GM19043 (cell line): ENCODE data around the gene LRG1.

Source experiments
- ATAC-seq: cut with Tn5 transposase; IDR thresholded peaks from one replicate; pipeline ENCODE4 v1.9.1; 2021; ENCODE audit warnings: low read depth; ENCODE audit not compliant: unreplicated experiment

LRG1 gene, protein sequence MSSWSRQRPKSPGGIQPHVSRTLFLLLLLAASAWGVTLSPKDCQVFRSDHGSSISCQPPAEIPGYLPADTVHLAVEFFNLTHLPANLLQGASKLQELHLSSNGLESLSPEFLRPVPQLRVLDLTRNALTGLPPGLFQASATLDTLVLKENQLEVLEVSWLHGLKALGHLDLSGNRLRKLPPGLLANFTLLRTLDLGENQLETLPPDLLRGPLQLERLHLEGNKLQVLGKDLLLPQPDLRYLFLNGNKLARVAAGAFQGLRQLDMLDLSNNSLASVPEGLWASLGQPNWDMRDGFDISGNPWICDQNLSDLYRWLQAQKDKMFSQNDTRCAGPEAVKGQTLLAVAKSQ

GRCh38 chr19:4539693-4540581 lies at the start of gene LRG1:
Gene LRG1 (minus strand): TSS chr19:4540036. CDS start chr19:4540013, 23 bp downstream.
- ATAC-seq, result no peak

GRCh38 chr19:4588291-4588761 lies 48.5 kb upstream of the LRG1 start:
- no peak for ATAC-seq

GRCh38 chr19:4587527-4587926 lies 47.7 kb upstream of the LRG1 start:
- ATAC-seq, result no peak

DNA sequence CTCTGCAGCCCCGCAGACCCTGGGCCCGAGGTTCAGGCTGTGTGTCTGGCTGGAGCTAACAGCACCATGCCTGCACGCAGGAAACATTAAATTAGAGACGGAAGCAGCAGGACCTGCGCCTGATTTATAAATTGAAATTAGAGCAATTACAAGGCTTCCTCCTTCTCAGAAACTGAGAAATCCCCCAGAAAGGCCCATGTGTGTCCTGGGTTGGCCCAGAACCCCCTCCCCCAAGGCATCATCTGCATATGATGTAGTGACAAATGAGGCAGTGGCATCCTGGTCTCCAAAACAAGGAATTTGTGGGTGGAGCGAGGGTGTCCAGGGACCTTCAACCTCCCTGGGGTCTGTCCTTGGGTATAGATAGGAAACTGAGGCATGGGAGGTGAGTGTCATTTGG lies 46.9 kb upstream of the LRG1 start:
- no peak for ATAC-seq

GRCh38 chr19:4586245-4586644 lies 46.4 kb upstream of the LRG1 start:
- ATAC-seq, result no peak

DNA sequence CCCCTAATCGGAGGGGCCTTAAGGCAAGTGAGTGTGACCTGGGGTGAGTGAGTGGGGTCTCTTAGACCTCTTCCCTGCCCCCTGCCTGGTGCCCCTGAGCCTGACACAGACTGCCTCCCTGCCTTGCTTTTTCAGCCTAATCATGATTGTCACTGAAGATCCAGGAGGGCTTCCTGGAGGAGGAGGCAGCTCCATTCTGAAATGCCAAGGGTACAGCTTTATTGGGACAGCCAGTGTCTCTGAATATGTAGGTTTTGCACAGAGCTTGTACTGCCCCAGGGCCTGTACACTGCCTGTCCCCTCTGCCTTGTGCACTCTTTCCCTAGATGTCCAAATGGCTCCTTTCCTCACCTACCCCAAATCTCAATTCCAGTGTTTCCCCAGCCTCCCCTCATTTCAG lies 45.7 kb upstream of the LRG1 start:
- no peak for ATAC-seq

- no peak for ATAC-seq
These were observed 45.0 kb upstream of the LRG1 start for GRCh38 chr19:4584670-4585460.

DNA sequence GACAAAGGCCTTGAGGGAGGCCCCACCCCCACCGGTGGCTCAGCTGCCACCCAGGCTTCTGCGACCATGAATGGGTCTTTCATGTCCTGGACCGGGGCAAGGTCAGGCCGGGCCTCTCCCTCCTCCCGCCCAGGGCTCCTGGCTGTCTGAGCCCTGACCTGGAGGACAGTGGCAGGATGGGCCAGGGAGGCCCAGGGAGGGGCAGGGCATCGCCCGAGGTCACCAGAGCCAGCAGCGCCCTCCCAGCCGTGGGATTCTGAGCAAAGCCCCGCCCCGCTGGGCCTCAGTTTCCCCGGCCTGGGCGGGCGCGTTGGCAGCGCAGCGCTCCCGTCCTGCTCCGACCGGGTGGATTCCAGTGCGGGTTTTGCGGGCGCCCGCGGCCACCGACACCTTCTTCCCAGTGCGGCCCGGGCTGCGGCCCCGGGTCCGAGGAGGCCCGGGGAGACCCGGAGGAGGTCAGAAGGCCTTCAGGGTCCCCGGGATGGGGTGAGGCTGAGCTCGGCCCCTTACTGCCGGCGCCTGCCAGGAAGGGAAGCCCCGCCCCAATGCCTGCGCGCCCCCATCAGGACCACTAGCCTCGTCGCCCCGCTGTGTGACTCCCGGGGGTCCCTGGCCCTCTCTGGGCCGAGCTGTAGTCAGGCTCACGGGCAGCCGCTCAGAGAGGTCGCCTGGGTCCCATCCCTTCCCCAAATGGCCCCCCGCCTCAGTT lies 44.3 kb upstream of the LRG1 start:
- no peak for ATAC-seq

- ATAC-seq, result no peak
These were observed 43.4 kb upstream of the LRG1 start for GRCh38 chr19:4582980-4583842.

DNA sequence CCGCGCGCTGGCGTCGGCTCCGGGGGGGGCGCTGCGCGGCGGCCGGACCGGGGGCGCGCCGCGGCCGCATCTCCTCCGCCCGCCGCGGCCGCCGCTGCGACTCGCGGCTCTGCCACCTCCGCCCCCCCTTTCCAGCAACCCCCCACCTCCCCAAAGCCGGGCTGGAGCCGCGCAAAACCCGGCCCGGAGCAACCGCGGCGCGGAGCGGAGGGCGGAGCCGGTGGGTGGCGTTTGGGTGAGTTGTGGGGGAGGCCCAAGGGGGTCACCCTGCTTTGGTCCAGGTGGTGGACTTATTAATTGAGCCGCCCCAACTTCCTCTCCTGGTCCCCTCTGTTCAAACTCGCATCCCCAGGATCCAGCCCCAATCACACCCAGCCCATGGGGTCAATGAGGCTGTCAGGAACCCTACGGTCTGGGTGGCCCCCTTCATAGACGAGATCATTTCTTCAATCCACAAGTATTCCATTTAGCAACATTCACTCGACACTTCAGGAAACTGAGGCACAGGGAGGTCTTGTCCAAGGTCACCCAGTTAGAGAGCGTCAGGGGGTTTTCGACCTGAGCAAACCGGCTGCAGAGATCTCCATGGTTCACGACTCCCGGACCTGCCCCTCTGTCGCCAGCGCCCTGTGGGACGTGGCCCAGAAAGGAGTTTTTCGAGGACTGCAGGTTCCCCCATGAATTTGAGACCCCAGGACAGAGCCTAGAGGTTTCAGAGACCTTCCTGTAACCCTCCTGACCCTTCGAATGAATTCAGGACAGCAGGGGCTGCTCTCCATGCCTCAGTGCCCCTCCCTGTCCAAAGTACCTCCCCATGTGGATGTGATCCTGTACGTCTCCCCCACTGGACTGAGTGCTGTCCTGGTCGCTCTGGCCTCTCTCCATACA lies 42.1 kb upstream of the LRG1 start:
- no peak for ATAC-seq

DNA sequence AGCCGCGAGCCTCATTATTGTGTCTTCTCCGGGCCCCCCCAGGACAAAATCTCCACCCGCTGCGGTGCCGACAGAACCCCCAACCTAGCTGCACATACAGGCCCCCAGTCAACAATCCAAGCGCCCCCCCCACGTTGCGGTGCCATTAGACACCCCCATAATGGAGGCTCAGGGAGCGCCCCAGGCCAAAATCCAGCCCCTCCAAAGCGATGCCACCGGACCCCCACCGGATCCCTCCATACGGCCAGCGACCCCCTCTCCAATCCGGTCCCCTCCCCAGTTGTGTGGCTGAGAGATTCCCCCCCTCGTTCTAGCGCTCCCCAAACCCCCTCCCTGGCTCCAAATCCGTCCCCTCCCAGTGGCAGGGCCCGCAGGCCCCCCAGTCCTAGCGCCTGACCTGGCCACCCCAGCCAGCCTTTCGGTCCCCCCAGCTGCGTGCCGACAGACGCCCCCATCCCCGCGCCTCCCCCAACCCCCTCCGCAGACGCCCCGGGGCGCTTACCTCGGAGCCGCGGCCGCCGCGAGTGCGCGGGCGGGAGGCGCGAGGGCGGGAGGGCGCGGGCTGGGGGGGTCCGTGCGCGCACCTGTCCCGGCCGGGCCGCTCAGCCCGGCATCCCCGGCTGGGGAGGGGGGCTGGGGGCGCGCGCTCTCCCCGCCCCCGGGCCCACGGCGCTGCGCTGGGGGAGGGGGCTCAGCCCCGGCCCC lies 41.3 kb upstream of the LRG1 start:
- ATAC-seq, result no peak

- no peak for ATAC-seq
These were observed 40.4 kb upstream of the LRG1 start for GRCh38 chr19:4580021-4580901.

- ATAC-seq, result no peak
These were observed 39.6 kb upstream of the LRG1 start for GRCh38 chr19:4579389-4579788.

DNA sequence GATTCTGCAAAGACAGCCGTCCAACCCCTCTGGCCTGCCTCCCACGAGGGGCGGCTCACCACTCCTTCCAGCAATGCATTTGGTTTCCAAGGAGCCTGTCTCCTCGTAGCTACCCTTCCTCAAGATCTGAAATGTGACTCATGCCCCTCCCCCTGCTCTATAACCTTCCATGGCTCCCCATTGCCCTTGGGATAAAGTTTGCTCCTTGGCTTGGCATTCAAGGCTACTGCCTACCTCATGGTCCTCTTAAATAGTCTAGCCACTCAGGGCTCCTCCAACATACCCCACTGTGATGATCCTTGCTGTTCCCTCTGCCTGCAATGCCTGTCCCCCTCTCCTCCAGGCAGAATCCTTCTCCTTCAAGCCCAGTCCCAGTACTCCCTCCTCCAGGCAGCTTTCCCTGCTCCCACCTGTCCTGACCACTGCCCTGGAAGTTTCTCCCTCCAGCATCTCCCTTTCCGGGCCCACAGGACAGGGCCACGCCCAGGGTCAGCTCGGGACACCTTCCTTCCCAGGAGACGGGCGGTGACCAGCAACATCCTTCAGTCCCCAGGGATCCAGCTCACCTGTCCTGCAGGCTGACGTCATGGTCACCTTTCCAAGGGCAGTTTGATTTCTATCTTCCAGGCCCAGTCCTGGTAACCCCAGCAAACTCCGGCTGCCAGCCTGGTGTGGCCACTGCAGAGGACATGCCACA lies 38.9 kb upstream of the LRG1 start:
- ATAC-seq, result no peak

DNA sequence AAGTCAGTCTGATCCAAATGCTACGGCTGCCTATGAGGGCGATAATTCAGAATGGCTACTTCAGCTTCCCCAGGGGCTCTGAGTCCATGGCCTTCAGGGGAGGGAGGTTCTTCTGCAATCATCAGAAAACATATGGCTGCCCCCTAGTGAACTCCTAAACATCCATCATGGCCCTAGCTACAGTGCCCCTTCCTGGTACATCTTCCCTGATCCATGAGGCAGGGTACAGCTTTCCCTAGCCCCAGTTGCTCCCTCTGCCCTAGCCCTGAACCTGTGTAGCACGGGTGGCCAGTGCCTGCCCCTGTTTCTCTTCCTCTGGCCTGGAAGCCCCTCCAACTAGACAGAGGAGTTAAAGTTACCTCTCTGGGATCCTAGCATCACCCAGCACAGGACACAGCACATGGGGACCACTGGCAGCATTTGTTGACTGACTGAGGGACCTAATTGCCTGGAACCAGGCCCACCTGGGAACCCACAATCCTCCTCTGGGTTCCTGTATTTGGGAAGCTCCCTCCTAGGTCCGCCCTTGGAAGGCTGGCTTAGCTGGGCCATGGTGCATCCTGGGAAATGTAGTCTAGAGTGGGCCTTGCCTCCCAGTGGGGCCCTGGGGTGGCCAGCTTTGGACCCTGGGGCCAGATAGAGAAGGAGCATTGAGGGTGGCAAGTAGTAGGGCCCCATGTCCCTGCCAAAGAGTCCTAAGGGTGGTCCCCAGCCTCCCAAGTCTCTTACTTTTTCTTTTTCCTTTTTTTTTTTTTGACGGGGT lies 37.4 kb upstream of the LRG1 start:
- no peak for ATAC-seq
